ENCODE results near the gene PLXNA2.

DNA sequence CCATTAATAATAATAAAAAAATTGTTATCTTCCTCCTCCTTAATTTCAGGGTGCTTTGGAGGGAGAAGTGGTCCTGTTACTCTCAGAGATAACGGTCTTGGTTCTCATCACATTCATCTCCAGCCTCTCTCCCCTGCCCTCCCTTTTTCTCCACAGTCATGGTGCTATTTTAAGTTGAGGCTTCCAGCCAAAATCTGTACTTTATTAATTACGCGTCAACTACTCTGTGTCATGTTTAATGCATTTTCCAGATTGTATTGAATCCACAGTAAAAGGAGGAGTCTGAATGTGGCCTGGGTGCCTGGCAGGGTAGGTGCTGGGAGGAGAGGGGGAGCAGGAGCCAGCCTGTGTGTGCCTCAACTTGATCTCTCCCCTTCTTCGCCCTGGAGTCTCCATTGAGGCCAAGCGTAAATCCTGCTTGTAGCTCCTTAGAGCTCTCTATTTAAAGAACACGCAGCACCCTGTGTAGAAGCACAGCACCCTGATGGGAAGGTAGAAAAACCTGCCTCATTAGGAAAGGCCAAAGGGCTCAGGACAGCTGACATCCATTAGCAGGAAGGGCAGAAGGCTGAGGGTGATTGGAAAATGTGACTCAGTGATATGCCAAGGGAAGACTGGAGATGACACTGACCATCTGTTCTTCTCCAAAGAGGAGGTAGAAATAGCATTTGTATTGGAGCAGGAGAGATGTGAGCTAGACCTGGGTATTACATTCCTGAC is 82.4 kb downstream of the PLXNA2 start:
- TF ChIP-seq POLR2A (IDR thresholded peaks at IDR 0.05; ENCODE audit: control extremely low read depth in 1 of 2, low read depth in 2 of 2, low read length in 2 of 2), result no peak
- TF ChIP-seq, protein P1, sequence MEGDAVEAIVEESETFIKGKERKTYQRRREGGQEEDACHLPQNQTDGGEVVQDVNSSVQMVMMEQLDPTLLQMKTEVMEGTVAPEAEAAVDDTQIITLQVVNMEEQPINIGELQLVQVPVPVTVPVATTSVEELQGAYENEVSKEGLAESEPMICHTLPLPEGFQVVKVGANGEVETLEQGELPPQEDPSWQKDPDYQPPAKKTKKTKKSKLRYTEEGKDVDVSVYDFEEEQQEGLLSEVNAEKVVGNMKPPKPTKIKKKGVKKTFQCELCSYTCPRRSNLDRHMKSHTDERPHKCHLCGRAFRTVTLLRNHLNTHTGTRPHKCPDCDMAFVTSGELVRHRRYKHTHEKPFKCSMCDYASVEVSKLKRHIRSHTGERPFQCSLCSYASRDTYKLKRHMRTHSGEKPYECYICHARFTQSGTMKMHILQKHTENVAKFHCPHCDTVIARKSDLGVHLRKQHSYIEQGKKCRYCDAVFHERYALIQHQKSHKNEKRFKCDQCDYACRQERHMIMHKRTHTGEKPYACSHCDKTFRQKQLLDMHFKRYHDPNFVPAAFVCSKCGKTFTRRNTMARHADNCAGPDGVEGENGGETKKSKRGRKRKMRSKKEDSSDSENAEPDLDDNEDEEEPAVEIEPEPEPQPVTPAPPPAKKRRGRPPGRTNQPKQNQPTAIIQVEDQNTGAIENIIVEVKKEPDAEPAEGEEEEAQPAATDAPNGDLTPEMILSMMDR (IDR thresholded peaks at IDR 0.05; ENCODE audit: control extremely low read depth in 1 of 3, insufficient read depth in 1 of 3, low read depth in 1 of 3, low read length in 3 of 3), result no peak
